ENCODE results near the gene UNC5C. TPM values are rescaled to one million over a fixed set of nuclear protein-coding genes. Genes with fewer than 3 reads are reported as not detected.

Gene UNC5C
- total and polyA plus RNA-seq, 2 of the 8 experiments (the other 6 are each of a cell fraction or from before 2014, with no cell fraction given), result 0.30 to 1.3 TPM

GRCh38 chr4:95250544-95251137 lies 298.1 kb downstream of the UNC5C start:
- H2BK12ac ChIP-seq (ENCODE audit: low read depth, low read length), result no peak overlapping the region
- 86% methylated on average over 7 of the region's 7 CpGs; no CpG with 5 or more reads in 1 of the 2 experiments for whole genome bisulfite sequencing, 2 experiments (ENCODE audit: extremely low coverage in 1 of 2, insufficient coverage in 1 of 2, insufficient read length in 1 of 2, insufficient replicate concordance in 2 of 2, low coverage in 1 of 2, low lambda C conversion rate in 2 of 2, missing lambda C conversion rate in 1 of 2)
- no peak overlapping the region for H2AK5ac ChIP-seq (ENCODE audit: low read depth, low read length)
- no peaks in the 10 kb centered on the region for H3K23me2 ChIP-seq (ENCODE audit: low read depth, low read length)
- H3K79me2 ChIP-seq (ENCODE audit: control insufficient read depth in 1 of 2, insufficient read depth in 2 of 2, low read length in 2 of 2), result no peaks in the 10 kb centered on the region
- H3K23ac ChIP-seq (ENCODE audit: insufficient read length), result no peak overlapping the region
- H4K5ac ChIP-seq (ENCODE audit: insufficient read length, low read depth, low read length), result no peak overlapping the region
- no peak for DNase-seq (ENCODE audit: low read depth in 1 of 2, low spot score in 2 of 2)
- no peak for FAIRE-seq
- no peaks in the 10 kb centered on the region for H4K20me1 ChIP-seq (replicated peaks in 1 of 2; ENCODE audit: control insufficient read depth in 1 of 2, insufficient read depth in 2 of 2, low read length in 2 of 2)
- no peak overlapping the region for H3K4me3 ChIP-seq (ENCODE audit: extremely low read depth in 1 of 4, insufficient read depth in 2 of 4, low read depth in 3 of 4, low read length in 4 of 4)
- H3K18ac ChIP-seq (ENCODE audit: extremely low read depth, low read length), result no peak overlapping the region
- H3K36me3 ChIP-seq (ENCODE audit: control insufficient read depth in 2 of 4, insufficient read depth in 4 of 4, low read length in 3 of 4), result no peaks in the 10 kb centered on the region
- H4K8ac ChIP-seq (ENCODE audit: extremely low read depth, insufficient read depth, low read length), result no peak overlapping the region
- H3K79me1 ChIP-seq (ENCODE audit: low read depth, low read length), result no peaks in the 10 kb centered on the region
- ChIA-PET POLR2A (ENCODE audit: partially characterized antibody) (no interaction called here), CTCF (ENCODE audit: partially characterized antibody) (interaction anchor here (0.7 to 1.4 kb wide), 3 partner anchors 19 to 90 kb away, joined by 3 read pairs; no protein-coding TSS in a partner anchor)
- H3K27me3 ChIP-seq (replicated peaks in 1 of 4; ENCODE audit: control insufficient read depth in 3 of 4, extremely low read depth in 1 of 4, insufficient read depth in 3 of 4, low read length in 3 of 4), result no peaks in the 10 kb centered on the region
- H3K4me1 ChIP-seq (replicated peaks in 1 of 4; ENCODE audit: control insufficient read depth in 3 of 4, insufficient read depth in 4 of 4, low read length in 3 of 4), result no peaks in the 10 kb centered on the region
- H3K9ac ChIP-seq (replicated peaks in 1 of 4; ENCODE audit: extremely low read depth in 1 of 4, low read depth in 3 of 4, low read length in 3 of 4), result no peak overlapping the region
- TF ChIP-seq SP1 (IDR thresholded peaks at IDR 0.05; ENCODE audit: low read depth, low read length), result no peak
- TF ChIP-seq SP4 (IDR thresholded peaks at IDR 0.05; ENCODE audit: low read length), result no peak
- no peak for TF ChIP-seq CTBP2 (IDR thresholded peaks at IDR 0.05; ENCODE audit: borderline replicate concordance, insufficient read depth, insufficient read length, low read length)
- no peak for TF ChIP-seq KDM1A (IDR thresholded peaks at IDR 0.05; ENCODE audit: borderline replicate concordance, low read length)
- H2BK20ac ChIP-seq (ENCODE audit: low read length), result no peak overlapping the region
- no peak overlapping the region for H2BK15ac ChIP-seq (ENCODE audit: low read length)
- H3K4me2 ChIP-seq (ENCODE audit: insufficient read depth in 1 of 2, low read depth in 2 of 2, low read length in 2 of 2), result no peak overlapping the region
- H3K9me3 ChIP-seq (ENCODE audit: insufficient read depth in 2 of 2, low read depth in 1 of 2, low read length in 1 of 2), result no peaks in the 10 kb centered on the region
- no peak overlapping the region for H3K27ac ChIP-seq (ENCODE audit: low read depth, low read length)
- no peak overlapping the region for H4K91ac ChIP-seq (replicated peaks; ENCODE audit: insufficient read length, low read length)
- H2AFZ ChIP-seq (ENCODE audit: low read length), result no peak overlapping the region
- H2BK5ac ChIP-seq (ENCODE audit: low read depth, low read length), result no peak overlapping the region
- H3K4ac ChIP-seq (replicated peaks; ENCODE audit: insufficient read length, low read depth, low read length), result no peak overlapping the region
- no peak overlapping the region for H3K56ac ChIP-seq (replicated peaks; ENCODE audit: insufficient read length, low read depth, low read length)
- no peak overlapping the region for H3K14ac ChIP-seq (ENCODE audit: insufficient read length)
- no peak overlapping the region for H2BK120ac ChIP-seq (replicated peaks; ENCODE audit: low read depth, low read length)
